ENCODE data around the gene FTCD. TPM values are rescaled to one million over a fixed set of nuclear protein-coding genes. Genes with fewer than 3 reads are reported as not detected.

The FTCD gene
- total and polyA plus RNA-seq, 2 donors (not counting 3 experiments of a cell fraction or from before 2014, with no cell fraction given), result 0.06 to 1.2 TPM

- no peak for TF ChIP-seq CTCF (IDR thresholded peaks at IDR 0.05; ENCODE audit: extremely low read depth in 1 of 2, insufficient read depth in 1 of 2, low read depth in 1 of 2, low read length in 2 of 2)
- TF ChIP-seq GATA2 (IDR thresholded peaks at IDR 0.05; ENCODE audit: insufficient read depth, insufficient read length, low read depth, low read length), result no peak
- no peak for TF ChIP-seq MYC (IDR thresholded peaks at IDR 0.05; ENCODE audit: low read depth, low read length)
- no peak for TF ChIP-seq EZH2 (IDR thresholded peaks at IDR 0.05; ENCODE audit: borderline replicate concordance, low read depth, low read length, severe bottlenecking)
- TF ChIP-seq MAX (IDR thresholded peaks at IDR 0.05; ENCODE audit: insufficient read depth, insufficient read length), result no peak
- TF ChIP-seq FOS (IDR thresholded peaks at IDR 0.05; ENCODE audit: borderline replicate concordance, insufficient read depth, low read length), result no peak
- no peak for TF ChIP-seq POLR2A (IDR thresholded peaks at IDR 0.05; ENCODE audit: low read depth, low read length)
- TF ChIP-seq POLR2AphosphoS5 (IDR thresholded peaks at IDR 0.05; ENCODE audit: insufficient read depth, low read depth, low read length), result no peak
- TF ChIP-seq JUN (IDR thresholded peaks at IDR 0.05; ENCODE audit: borderline replicate concordance, insufficient read depth, insufficient read length, low read depth), result no peak
- Histone ChIP-seq H3K9ac (replicated peaks; ENCODE audit: extremely low read depth, insufficient read depth, low read length) (no peak overlapping the region), H3K36me3 (ENCODE audit: control insufficient read depth in 2 of 2, extremely low read depth in 1 of 2, insufficient read depth in 2 of 2, low read length in 2 of 2) (peaks cover 20 to 42% of the 10 kb centered on the region in 2 experiments), H3K9me3 (replicated peaks; ENCODE audit: control insufficient read depth, insufficient read depth, low read length) (no peaks in the 10 kb centered on the region), H3K9me1 (replicated peaks; ENCODE audit: control insufficient read depth, extremely low read depth, insufficient read depth, low read length) (no peaks in the 10 kb centered on the region), H3K4me1 (ENCODE audit: control insufficient read depth, extremely low read depth, insufficient read depth, low read length) (peaks cover 2% of the 10 kb centered on the region), H3K27me3 (ENCODE audit: control insufficient read depth in 2 of 2, insufficient read depth in 2 of 2, low read length in 2 of 2) (no peaks in the 10 kb centered on the region), H2AFZ (ENCODE audit: low read depth, low read length) (no peak overlapping the region), H4K20me1 (replicated peaks; ENCODE audit: control insufficient read depth, extremely low read depth, insufficient read depth, low read length) (no peaks in the 10 kb centered on the region), H3K4me2 (ENCODE audit: insufficient read depth, low read length) (no peak overlapping the region), H3K79me2 (ENCODE audit: control insufficient read depth, insufficient read depth, low read length) (no peaks in the 10 kb centered on the region), H3K4me3 (replicated peaks in 1 of 3; ENCODE audit: insufficient read depth in 1 of 3, low read depth in 1 of 3, low read length in 3 of 3) (no peak overlapping the region), H3K27ac (ENCODE audit: insufficient read depth, low read depth, low read length) (no peak overlapping the region)
- intact Hi-C loops (cut with micrococcal nuclease), result no loop called here
- no TSS peak for BruUV-seq (replicated peaks)
- dilution Hi-C loops (cut with MboI; ENCODE audit: extremely low pct_ligation_motif_present, low sequenced_read_pairs), result no loop called here
- no peak for FAIRE-seq
- ChIA-PET POLR2A (no interaction called here), CTCF (interaction anchor here (1.1 kb wide), 1 partner anchor 32 kb away, joined by 4 read pairs; no protein-coding TSS in a partner anchor)
- DNase-seq (ENCODE audit: low read depth, low spot score), result no peak
These were observed 39.3 kb upstream of the FTCD start for GRCh38 chr21:46194374-46195334.

Measured in endothelial cell of umbilical vein (primary cell).